NCI-H187 (cell line): ENCODE measurements around the gene OLIG3.
A peak's percentile ranks its signal among the peaks of the same experiment; 100 is the strongest.

Experiments
- DNase-seq, 2 experiments: peaks; one replicate each; lab custom pipeline; 2025; lab: John Stamatoyannopoulos, UW

Gene OLIG3

DNA sequence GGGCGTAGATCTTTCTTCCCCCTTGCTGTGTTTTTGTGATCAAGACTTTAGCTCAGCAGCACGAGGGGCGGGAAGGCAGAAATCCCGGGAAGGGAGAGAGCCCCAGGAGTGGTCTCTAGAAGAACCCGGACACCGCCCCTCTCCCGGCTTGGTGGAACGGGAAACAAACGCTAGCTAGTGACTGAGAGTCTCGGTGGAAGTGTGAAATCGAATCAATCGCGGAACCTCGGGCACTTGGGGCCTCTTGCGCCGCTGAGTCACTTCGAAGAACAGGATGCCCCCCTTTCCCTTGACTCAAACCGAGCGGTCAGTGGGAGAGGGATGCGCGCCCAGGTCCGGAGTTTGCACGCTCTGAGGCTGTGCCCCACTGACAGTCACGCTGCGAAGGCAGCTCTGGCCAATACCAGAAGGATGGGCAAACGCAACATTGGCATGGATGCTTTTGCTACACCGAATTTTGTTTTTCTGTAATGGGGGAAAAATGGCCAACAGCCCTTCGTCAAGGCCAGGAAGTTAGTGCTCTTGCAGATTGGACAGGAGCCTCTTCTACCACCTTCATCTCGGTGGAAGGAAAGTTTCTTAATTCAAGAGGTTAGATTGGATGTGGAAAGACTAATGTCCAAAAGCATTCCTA, 1.6 kb upstream of the OLIG3 start:
- DNase-seq = no peak

DNA sequence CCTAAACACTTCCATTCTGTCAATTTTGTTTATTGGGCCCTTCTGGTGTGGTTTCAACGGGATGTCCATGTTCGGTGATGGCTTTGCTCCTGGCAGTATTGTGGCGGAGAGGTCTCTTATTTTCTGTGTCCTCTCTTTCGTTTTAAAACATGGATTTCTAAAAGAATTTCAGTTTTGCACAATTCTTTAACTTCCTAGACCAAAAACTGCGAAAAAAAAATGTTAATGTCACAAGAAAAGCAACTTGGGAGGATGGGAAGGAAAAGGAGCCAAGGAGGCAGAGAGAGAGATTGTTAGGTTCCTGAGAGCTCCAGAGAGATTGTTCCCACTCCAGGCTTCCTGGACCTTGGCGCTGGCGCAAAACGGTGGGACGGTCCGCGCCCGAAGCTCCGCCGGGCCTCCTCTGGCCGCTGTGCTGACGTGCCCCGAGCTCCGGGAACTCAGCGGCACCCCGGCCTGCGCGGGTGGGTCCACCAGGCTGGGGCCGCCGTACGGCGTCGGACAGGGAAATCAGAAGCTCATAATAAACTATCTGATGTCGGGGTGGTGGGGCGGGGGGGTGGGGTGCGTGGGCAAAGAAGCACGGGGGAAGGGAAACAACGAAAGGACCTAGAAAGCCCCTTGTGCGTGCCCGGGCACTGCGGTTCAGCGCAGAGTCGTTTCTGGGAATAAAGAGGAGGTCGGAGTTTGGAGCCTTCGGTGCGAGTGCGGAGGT, 951 bp upstream of the OLIG3 start:
- no peak for DNase-seq

DNA sequence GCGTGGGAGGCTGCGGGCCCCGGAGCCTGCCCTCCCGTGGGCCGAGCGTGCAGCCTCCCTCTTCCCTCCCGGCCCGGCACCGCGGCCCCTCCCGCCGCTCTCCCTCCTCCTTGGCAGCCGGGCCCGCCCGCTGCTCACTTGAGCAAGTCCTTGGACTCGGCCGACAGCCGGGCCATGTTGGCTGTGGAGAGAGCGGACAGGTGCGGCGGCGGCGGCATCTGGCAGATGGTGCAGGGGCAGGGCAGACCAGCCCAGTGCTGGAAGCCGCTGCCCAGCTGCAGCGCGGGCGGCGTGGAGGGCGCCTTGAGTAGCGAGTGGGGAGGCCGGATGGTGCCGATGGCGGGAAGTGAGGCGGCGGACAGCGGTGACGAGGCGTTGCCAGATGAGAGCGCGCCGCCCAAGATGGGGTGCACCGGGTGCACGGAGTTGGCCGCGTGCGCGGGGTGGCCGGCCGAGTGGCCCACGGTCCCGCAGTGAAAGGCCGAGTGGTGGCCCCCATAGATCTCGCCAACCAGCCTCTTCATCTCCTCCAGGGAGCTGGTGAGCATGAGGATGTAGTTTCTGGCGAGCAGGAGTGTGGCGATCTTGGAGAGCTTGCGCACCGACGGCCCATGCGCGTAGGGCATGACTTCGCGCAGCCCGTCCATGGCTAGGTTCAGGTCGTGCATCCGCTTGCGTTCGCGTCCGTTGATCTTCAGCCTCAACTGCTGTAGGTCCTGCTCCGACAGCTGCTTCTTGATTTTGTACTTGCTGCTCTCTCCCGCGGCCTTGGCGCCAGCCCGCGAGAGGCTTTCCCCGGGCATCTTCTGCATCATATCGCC, 766 bp downstream of the OLIG3 start:
- DNase-seq = peak; percentile 7 to 43

DNA sequence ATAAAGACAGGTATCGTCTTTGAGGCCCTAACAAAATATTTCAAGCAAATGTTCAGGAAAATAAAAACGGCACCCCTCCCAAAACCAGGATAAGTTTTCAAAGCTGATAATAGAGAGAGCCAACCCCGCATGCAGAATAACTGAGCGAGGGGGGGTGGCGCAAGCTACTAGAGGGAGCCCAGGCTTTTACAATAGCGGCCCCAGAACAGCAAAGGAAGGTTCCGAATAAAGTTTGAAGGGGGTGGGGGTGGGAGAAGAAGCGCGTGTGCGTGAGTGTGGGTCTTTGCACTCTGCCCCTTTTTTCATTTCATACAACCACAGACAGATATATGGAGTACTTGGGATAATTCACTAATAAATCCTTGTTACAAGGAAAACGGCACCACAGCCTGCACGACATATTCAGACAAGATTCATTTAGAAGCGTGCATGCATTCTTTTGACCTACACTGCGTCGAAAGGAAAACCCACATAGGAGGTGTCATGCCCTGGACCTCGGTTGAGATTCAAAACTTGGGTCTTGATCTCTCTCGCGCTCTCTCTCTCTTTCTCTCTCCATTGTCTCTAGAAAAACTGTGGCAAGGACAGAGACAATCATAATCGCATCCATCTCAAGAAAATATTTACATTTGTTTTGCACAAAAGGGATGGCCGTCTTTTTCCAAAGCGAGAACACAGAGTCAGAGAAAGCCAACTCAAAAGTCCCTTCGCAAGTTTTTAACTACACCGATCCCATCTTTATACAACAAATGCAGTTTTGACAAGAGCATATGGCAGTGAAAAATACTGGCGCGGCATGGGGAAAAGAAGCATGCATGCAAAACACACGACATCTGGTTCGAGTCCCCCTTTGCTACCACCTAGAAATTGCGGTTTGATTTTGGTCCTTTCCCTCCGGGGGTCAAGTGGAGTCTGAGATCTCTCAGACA, 1.6 kb downstream of the OLIG3 start:
- no peak for DNase-seq

DNA sequence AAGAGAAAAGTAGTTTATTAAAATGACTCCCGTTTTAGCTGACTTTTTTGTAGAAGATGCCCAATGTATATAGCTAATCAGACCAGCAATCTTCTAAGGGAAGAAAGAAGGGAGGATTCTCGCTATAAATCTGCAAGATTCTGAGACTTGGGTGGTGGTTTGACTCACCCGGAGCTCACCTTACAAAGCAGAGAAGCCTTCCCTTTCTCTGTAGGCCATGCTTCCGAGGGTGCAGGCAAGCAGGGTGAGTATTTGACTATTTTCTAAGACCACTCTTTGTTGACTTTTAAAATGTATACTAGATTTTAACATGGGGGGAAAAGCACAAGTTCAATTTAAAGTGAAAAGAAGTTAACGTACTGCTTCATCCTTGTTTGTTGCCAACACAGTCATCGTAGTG, 2.7 kb downstream of the OLIG3 start:
- DNase-seq = no peak

DNA sequence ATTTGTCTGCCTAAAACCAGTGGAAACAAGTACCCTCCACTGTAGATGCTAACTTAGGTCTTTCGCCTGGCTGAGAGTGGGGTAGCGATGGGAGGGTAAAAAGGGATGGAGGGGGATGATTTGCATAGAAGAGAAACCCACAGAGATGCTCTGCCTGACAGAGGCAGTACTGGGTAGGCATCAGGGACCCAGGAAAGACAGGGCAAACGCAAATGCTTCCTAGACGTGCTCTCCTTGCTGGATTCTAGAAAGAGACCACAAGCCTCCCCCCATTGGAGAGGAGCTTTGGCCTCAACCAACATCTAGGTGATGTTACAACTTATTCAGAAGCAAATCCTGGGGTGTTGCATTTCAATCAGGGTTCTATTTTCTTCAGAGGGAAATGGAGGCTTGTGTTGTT, 3.2 kb downstream of the OLIG3 start:
- no peak for DNase-seq

DNA sequence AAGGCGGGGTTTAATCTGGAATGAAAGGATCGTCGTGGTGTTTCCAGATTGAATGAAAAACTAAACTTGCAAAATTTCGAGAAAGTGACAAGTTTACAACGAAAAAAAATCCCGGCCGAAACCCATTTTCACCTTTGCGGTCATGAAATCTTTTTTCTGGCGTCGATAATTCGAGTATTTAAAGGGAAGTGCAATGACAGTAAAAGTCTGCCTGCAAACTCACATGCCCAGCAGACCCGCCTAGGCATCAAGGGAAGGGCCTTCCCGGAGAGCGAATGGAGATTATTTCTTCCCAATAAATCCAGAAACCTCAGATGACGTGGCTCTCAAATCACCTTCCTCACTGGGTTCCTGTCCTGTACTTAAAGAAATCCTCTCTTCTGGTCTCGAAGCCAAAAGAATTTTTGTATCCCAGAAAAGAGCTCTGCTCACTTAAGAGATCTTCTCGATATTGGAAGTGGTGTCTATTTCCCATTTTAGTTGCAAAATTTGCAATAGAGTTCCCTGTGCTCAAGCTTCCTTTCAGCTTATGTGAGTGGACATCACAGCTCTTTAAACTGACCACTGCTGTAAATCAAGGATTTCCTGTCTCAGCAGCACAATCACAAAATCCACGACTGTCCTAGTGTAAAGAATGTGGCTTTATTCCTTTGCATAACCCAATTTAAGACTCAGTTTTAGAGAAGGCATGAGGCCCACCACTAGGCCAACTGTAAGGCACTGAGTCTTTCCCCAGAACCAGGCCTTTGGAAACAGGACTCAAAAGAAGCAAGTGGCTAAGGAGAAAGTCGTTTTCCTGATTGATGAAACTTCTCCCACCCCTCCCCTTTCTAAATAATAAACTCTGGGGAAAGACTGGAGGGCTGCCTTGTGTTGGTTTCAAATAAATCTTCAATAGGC, 3.9 kb downstream of the OLIG3 start:
- DNase-seq = no peak

DNA sequence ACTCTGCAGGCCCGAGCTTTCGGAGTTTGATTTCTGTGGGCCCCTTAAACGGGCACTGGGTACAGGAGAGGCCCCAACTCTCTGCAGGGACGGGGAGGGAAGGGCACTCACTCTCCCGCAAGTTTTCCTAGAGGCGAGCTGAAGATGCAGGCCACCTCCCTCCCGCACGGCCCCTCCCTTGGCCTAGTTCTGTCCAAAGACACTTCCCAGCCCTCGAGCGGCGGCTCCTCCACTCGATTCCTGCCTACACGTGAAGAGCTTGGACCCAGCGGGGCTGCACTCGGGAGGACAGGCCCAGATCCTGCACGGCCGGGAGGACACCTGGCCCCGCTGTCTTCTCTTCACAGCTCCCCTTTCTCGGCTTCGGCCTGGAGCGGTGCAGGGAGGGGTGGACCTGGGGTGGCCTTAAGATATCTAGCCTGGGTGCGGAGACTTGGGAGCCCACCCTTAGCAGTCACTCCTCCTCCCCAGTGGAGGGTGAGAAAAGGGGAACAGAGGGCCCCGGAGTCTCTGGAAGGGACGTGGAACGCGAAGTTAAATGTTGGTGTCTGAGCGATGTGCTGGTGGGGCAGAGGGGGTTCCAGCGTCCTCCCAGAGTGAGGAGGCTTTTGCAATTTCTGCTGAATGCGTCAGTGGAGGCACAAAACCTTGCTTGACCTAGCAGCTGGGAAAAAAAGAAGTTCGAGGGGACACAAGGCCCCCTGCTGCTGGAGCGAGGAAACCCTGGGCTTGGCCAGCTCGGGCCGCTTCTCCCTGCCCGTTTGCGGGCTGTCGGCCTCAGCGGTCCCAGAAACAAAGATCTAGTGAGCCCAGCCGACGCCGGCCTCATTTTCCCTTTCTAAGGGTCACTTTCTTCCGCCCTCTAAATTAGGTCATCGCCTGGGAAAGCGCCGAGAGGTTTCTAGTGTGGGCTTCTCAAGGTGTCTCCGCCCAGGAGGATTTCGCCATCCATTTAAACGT, 4.9 kb downstream of the OLIG3 start:
- DNase-seq = no peak

DNA sequence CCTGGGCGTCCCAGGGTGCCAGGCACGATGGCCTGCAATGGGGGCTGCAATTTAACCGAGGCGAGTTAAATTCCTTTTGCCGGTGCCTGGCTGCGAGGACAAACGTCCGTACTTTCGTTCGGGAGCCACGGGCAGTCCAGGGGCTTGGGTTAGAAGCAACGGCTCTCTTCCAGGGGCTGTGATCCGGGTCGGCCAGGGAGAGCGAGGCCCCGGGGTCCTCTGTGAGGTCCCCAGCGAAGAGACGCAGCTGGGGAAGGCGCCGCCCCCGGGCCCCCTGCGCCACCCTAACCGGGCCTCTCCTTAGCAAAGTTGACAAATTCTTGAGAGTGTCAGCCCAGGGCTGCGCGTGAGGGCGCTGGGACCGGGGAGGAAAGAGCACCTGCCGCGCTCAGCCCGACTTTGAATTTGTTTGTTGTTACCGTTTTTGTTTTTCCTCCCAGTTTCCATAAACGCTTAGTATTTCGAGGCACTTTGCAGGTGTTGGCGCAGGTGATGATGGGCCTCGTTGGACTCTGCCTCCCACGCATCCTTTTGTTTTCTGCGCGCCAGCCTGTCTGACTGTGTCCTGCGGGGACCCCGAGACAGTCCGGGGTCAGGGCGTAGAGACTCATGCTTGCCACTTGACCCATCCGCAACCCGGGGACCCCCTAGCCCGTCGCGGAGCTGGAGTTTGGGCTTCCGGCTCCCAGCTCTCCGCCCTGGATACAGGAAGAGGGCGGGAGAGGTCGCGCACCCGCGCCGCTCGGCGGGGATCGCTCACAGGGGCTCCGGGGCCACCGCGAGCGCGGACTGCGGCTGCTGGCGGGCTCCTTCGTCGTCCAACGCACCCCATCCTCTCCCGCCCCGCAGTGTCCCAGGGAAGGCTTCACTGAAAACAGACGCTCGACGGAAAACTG, 5.8 kb downstream of the OLIG3 start:
- DNase-seq = no peak

DNA sequence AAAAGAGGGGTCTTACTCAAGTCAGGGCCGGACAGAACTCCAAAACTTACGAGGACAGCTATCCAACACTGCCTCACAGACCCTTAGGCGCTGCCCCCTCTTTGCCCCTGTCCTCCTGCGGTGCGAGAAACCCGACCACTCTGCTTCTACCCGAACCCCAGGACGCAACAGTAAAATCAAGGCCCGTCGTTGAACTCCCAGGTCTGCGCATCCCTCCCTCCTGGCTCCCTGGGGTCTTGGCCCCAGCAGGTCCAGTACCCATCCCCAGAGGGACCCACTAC, 6.4 kb downstream of the OLIG3 start:
- DNase-seq = no peak

DNA sequence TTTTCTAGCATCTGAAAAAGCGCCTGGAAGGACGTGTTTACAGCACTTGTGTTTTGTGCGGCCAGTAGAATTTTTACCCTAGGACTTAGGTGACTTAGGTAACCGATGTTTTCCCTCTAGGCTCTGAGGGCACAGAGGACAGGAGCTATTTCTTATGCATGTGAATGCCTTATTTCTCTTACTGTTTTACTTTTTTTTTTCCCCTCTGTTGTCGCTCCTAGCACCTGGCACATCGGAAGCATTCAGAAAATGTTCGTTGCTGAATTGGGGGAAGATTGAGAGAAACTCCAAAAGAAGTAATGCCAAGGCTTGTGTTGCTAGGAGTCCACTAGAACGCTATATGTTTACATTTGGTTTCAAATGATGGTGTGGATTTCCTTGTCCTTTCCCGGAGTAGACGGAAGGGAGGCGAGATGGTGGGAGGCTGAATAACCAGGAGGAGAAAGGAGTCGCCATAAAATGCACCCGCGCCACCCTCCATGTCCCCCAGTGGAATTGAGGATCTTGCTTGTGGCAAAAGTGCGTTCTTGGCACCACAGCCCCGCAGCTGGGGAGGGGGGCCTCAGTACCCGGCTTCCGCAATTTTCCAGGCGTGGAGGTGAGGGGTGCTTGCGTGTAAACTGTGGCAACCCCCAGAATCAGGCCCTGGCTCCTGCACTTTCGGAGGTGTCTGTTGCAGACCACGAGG, 6.9 kb downstream of the OLIG3 start:
- DNase-seq = no peak

DNA sequence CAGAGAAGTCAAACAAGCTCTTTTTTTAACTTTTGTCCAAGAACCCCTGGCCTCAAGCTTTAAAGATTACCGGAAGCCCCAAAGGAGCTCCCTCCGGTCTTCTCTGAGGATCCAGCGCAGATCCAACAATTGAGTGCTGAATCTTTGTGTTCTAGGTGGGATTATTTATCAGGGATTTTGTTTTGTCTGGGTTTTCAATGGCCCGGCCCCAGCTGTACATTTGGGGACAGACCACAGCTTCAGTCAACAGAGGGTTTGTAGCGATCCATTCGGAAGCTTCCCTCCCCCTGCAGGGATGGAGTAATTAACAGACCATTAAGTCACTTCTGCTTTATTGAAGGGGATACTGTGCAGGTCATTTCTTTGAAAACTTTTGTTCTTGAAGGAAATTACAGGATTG, 7.8 kb downstream of the OLIG3 start:
- DNase-seq = no peak

DNA sequence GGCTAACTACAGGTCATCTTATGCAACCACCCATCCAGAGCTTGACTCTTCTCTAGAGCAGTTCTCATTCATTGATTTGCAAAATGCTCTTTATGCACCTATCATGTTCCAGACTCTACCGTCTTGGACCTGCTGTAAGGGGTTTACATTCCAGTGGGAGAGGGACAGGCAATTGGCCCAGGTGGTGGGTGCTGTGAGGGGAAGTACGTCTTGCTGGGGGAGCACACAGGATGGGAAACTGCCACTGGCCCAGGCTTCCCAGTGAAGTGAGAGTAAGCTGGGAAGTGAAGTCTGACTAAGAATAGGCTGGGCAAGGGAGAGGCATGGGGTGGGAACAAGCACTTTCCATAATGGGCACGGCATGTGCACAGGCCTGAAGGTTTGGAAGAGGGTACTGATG, 13.8 kb downstream of the OLIG3 start:
- no peak for DNase-seq

DNA sequence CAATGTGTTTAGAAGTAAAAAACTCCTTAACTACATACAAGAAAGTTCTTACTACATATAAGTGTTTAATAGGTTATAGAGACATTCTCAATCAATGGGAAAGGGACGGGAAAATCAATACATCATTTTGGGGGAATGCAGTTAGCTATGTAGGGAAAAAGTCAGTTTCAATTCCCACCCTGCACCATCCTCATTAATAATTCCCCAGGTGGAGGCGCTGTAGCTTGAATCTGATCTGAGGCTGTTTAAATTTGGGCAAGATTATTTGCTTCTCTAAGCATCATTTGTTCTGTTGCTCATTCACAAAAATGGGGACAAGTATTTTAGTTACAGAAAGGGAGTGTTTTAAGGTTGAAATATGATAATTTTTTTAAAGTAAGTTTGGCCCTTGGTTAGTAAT, 19.1 kb downstream of the OLIG3 start:
- no peak for DNase-seq

DNA sequence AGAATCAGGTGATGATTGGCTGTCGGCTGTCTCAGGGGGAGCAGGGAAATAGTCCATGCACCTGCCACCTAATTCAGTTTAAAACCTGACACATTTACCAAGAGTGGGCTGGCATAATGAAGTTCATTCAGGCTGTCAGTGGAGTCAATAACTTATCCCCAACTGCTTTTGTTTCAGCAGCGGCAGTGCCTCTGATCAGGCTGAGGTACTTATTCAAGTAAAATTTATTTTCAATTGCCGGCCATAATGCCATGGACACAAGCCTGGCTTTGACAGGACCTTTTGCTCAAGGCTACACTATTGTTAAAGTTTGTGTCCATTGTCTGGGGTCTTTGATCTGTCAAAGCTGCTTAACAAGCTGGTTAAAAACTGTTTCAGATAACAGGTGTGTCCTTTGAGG, 20.6 kb downstream of the OLIG3 start:
- no peak for DNase-seq

DNA sequence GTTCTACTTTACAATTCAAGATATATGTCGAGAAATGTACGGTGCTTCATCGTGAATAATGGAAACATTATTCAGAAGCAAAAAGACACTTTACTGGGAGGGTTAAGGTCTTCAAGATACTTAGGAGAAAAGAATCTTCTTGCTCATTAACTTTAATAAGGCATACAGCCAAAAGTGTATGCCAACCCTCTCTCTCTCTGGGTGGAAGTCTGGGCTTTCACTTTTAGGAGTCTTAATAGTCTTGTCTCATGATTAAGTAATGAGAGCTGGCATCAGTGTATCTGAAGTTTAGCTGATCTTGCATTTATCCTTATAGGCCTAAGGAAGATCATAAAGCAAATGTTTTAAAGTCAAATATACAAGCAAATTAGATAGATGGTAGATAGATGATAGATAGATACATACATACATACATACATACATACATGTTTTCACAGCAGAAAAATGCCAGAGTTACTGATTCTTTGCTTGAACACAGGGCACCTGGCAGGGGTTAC, 21.5 kb downstream of the OLIG3 start:
- DNase-seq = no peak

DNA sequence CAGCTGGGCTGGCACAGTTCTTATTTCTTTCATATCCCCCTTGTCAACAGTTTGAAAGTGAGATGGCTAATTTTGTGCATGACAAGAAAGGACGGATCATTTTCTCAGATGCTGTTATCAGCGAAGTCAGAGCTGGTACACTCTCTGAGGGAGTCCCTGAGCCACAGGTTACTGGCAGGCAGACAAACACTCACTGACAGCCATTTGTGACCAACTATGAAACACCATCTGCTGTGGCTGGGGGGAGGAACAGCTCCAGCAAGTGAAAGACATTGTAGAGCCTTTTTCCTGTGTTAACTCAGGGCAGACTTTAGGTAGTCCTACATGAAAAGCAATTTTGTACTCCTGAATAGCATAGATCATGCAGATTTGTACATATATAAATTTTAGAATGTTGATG, 22.2 kb downstream of the OLIG3 start:
- DNase-seq = no peak

DNA sequence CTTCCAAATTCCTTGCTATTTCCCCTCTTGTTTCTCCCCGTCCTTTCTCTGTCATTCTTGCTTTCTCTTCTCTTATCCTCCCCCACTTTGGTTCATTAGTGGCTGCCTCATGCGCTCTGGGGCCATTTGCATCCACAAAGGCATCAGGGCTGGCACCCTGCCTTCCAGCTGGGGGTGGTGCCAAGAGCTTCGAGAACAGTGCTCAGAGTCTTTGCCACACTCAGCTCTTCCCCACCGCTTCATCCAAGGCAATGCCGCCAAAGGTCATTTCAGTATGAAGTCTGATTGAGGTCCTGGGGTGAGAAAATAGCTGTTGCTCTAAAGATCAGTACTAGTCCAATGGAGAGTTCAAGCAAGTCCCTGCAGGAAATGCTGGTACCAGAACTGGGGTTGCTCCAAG, 22.7 kb downstream of the OLIG3 start:
- DNase-seq = no peak
